GM23248 (cell line): ENCODE data around the gene DUS1L.

ENCODE experiments used
- EZH2 ChIP-seq: fragments of 200-600 bp; sonication (generic); IDR thresholded peaks from 2 replicates; pipeline ENCODE4 v1.6.1; 2018; ENCODE audit warnings: antibody characterized with exemption, mild to moderate bottlenecking; ENCODE audit not compliant: insufficient read depth, poor library complexity, severe bottlenecking
- EZH2phosphoT487 ChIP-seq: fragments of 200-600 bp; sonication (generic); IDR thresholded peaks from 2 replicates; pipeline ENCODE4 v1.6.1; 2018; ENCODE audit warnings: antibody characterized with exemption, moderate library complexity, mild to moderate bottlenecking, low read depth; ENCODE audit not compliant: insufficient read depth

- TF ChIP-seq EZH2 (no peak), EZH2phosphoT487 (no peak)
Observed at GRCh38 chr17:82097184-82097918, 31.7 kb upstream of the DUS1L start.
